Measurements from ENCODE around the gene KCNIP4. TPM values are rescaled to one million over a fixed set of nuclear protein-coding genes. Genes with fewer than 3 reads are reported as not detected.

KCNIP4 gene
- total and polyA plus RNA-seq, 2 of the 8 experiments (the other 6 are each of a cell fraction or from before 2014, with no cell fraction given), result 0.06 TPM; not detected in 1

DNA sequence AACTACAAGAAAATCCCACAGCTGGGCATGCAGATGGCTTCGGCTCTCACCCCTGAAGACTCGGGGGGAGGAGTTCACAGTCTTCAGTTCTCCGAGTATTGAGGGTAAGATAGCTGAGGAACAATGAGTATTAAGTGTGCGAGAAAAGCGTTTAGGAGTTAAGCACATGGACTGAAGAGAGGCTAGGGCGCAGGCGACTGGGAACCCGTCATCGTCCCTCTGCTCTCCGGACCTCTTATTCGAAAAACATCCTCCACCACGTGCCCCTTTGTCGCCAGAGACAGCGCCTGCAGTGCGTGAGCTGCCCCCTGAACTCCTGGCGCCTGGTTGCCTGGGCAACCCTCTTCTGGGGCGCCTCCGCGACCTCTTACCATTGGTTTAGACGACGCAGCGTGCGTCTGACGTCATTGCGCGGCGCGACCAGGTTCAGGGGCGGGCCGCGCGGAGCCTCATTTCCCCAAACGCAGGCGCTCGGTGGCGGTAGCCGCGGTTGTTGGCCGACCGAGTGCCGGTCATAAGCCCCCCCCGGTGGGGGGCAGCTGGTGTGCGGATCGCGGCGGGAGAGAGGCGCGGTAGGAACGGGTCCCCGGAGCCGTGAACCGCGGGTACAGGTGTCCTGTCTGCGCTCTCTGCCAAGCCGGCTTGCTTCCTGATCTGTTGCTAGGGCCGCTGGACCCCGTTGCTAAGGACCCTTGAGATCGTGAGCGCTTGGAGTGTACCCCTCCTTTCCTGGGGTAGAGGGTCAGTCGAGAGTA, 1248.4 kb downstream of the KCNIP4 start, which contains the start of gene PACRGL (continued):
- TF ChIP-seq, protein P1, sequence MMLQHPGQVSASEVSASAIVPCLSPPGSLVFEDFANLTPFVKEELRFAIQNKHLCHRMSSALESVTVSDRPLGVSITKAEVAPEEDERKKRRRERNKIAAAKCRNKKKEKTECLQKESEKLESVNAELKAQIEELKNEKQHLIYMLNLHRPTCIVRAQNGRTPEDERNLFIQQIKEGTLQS (IDR thresholded peaks at IDR 0.05; ENCODE audit: insufficient read depth, low read depth, low read length), result peak; percentile 75
- TF ChIP-seq JUN (IDR thresholded peaks at IDR 0.05; ENCODE audit: low read depth, low read length), result no peak
- no peak for TF ChIP-seq NRF1 (IDR thresholded peaks at IDR 0.05; ENCODE audit: low read depth, low read length)
- no peak for TF ChIP-seq CEBPB (IDR thresholded peaks at IDR 0.05; ENCODE audit: low read depth, low read length)
- no peak for TF ChIP-seq BRCA1 (IDR thresholded peaks at IDR 0.05; ENCODE audit: low read depth, low read length)
- TF ChIP-seq CHD7 (IDR thresholded peaks at IDR 0.05; ENCODE audit: insufficient replicate concordance, low read length), result no peak
- no peak for TF ChIP-seq JUND (IDR thresholded peaks at IDR 0.05; ENCODE audit: low read length)
- TF ChIP-seq TBP (IDR thresholded peaks at IDR 0.05; ENCODE audit: low read depth, low read length), result peak; percentile 85
- TF ChIP-seq GABPA (IDR thresholded peaks at IDR 0.05; ENCODE audit: borderline replicate concordance, insufficient read depth, low read length), result no peak
- TF ChIP-seq NANOG (IDR thresholded peaks at IDR 0.05; ENCODE audit: insufficient read depth, low read depth, low read length, poor library complexity, severe bottlenecking), result no peak

Data from H1 (cell line).